GM23338 (cell line): ENCODE measurements around the gene GRID1.

Experiments
- EZH2phosphoT487 ChIP-seq: fragments of 200-600 bp; sonication (generic); IDR thresholded peaks from one replicate; pipeline ENCODE4 v1.8.1; 2018; ENCODE audit warnings: antibody characterized with exemption; ENCODE audit not compliant: unreplicated experiment
- ZNF462 ChIP-seq: fragments of 250-450 bp; sonication (Bioruptor Pico); IDR thresholded peaks from 2 replicates; pipeline ENCODE4 v1.5.0; 2020; ENCODE audit warnings: mild to moderate bottlenecking, moderate library complexity

DNA sequence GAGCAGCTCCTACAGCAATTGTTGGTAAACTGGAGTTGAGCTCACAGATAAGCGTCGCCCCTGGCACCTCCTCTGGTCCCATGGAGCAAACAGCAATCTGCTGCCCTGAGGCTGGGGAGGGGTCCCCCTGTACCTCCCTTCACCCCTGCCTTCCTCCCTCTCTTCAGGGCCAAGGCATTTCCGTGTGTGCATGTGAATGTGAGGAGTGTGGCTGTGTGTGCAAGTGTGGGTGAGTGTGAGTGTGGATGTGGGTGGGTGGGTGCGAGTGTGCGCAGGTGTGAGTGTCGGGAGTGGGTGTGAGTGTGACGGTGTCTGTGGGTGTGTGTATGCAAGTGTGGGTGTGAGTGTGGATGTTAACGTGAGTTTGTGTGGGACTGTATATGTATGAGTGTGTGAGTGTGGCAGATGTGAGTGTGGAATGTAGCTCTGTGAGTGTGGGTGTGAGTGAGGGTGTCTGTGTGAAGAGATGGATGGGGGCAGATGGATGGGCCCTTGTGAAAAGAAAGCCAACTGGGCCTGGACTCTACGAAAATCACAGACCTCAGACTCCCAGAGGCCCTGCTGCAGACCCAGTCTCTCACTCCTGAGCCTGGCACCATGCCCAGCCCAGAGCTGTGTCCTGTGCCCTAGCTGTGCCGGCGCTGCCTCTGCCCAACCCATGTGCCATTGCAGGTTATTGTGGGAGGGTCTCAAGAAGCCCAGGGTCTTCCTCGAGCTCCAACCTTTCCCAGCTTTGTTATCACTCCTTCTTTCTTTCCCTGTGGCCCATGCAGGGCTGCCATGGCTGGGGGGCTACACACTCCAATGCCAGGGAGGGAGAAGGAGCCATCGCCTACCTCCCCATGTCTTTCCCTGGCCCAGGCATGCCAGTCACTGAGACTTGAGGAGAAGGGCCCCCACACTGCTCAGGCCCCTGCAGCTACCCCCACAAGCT lies 73.9 kb downstream of the GRID1 start:
- TF ChIP-seq ZNF462 (CRISPR knock-in tag) (no peak), EZH2phosphoT487 (no peak)
